ENCODE results near the gene KIDINS220. TPM values are rescaled to one million over a fixed set of nuclear protein-coding genes. Genes with fewer than 3 reads are reported as not detected.

Gene KIDINS220
- total and polyA plus RNA-seq, 4 donors = 8.1 to 50.9 (median 30.8) TPM

GRCh38 chr2:8752385-8752784, 85.0 kb downstream of the KIDINS220 start:
- Histone ChIP-seq H3K4me1 (ENCODE audit: control insufficient read depth in 4 of 4, insufficient read depth in 4 of 4, low read length in 3 of 4) (no peaks in the 10 kb centered on the region), H3K27me3 (ENCODE audit: control insufficient read depth in 4 of 4, insufficient read depth in 4 of 4, low read length in 3 of 4) (no peaks in the 10 kb centered on the region), H3K9me3 (ENCODE audit: control insufficient read depth in 4 of 4, low read length in 3 of 4) (peaks cover 2 to 5% (median 4%) of the 10 kb centered on the region in 4 donors), H3K27ac (ENCODE audit: low read depth in 1 of 2, low read length in 2 of 2) (no peak overlapping the region), H3K9ac (ENCODE audit: low read depth in 1 of 2, low read length in 2 of 2) (no peak overlapping the region), H3K4me3 (ENCODE audit: low read depth in 1 of 3, low read length in 3 of 3) (no peak overlapping the region), H3K36me3 (ENCODE audit: control insufficient read depth in 4 of 4, insufficient read depth in 3 of 4, low read depth in 1 of 4, low read length in 3 of 4) (peaks cover 4 to 13% (median 9%) of the 10 kb centered on the region in 4 donors)
- 98% methylated on average over 4 of the region's 4 CpGs for WGBS
- TF ChIP-seq FOXA2 (IDR thresholded peaks at IDR 0.05) (no peak), ZBTB33 (IDR thresholded peaks at IDR 0.05) (no peak), YY1 (IDR thresholded peaks at IDR 0.05) (no peak), HNF4A (conservative IDR thresholded peaks at IDR 0.05) (no peak), GABPA (IDR thresholded peaks at IDR 0.05 in 1 of 2, conservative IDR thresholded peaks at IDR 0.05 in 1 of 2) (no peak), SP1 (IDR thresholded peaks at IDR 0.05) (no peak), ATF3 (IDR thresholded peaks at IDR 0.05) (no peak), HNF4G (IDR thresholded peaks at IDR 0.05) (no peak), RXRA (IDR thresholded peaks at IDR 0.05) (no peak), EGR1 (IDR thresholded peaks at IDR 0.05; ENCODE audit: low read depth in 2 of 2) (no peak), JUND (IDR thresholded peaks at IDR 0.05) (no peak), FOXA1 (IDR thresholded peaks at IDR 0.05) (no peak)
- no peak for DNase-seq (ENCODE audit: low spot score)

- Histone ChIP-seq H3K27me3 (ENCODE audit: control insufficient read depth in 4 of 4, insufficient read depth in 4 of 4, low read length in 3 of 4) (no peaks in the 10 kb centered on the region), H3K4me1 (ENCODE audit: control insufficient read depth in 4 of 4, insufficient read depth in 4 of 4, low read length in 3 of 4) (no peaks in the 10 kb centered on the region), H3K9ac (ENCODE audit: low read depth in 1 of 2, low read length in 2 of 2) (no peak overlapping the region), H3K27ac (ENCODE audit: low read depth in 1 of 2, low read length in 2 of 2) (no peak overlapping the region), H3K9me3 (ENCODE audit: control insufficient read depth in 4 of 4, low read length in 3 of 4) (no peaks in the 10 kb centered on the region), H3K36me3 (ENCODE audit: control insufficient read depth in 4 of 4, insufficient read depth in 3 of 4, low read depth in 1 of 4, low read length in 3 of 4) (peaks cover 0 to 7% (median 3%) of the 10 kb centered on the region in 4 donors), H3K4me3 (ENCODE audit: low read depth in 1 of 3, low read length in 3 of 3) (no peak overlapping the region)
- no peak for DNase-seq (ENCODE audit: low spot score)
- TF ChIP-seq CTCF (IDR thresholded peaks at IDR 0.05; ENCODE audit: low read depth, low read length, missing input control) = no peak
- no peak for TF ChIP-seq ZBTB33 (IDR thresholded peaks at IDR 0.05)
- TF ChIP-seq NR2F2 (IDR thresholded peaks at IDR 0.05) = no peak
- TF ChIP-seq RXRA (IDR thresholded peaks at IDR 0.05) = no peak
- TF ChIP-seq FOXA1 (IDR thresholded peaks at IDR 0.05) = no peak
- TF ChIP-seq HNF4A (conservative IDR thresholded peaks at IDR 0.05) = no peak
- no peak for TF ChIP-seq YY1 (IDR thresholded peaks at IDR 0.05)
- no peak for TF ChIP-seq HNF4G (IDR thresholded peaks at IDR 0.05)
- 96% methylated on average over 7 of the region's 7 CpGs for WGBS
Observed at GRCh38 chr2:8750221-8750620, 87.2 kb downstream of the KIDINS220 start.
